Activated CD8-positive, alpha-beta memory T cell treated with anti-CD3 and anti-CD28 coated beads for 4 hours (primary cell): ENCODE measurements around the gene MTMR2.
"Not testable (repeated sequence)": the region's sequence is repeated elsewhere in the genome, so short reads cannot be mapped to it uniquely, and the experiment has no call there.

Source experiments
- DNase-seq, 2 donors: peaks; one replicate each; pipeline ENCODE4 v3.0.0-alpha.2; 2020; ENCODE audit warnings: low read depth in 2 of 2

MTMR2 gene

DNA sequence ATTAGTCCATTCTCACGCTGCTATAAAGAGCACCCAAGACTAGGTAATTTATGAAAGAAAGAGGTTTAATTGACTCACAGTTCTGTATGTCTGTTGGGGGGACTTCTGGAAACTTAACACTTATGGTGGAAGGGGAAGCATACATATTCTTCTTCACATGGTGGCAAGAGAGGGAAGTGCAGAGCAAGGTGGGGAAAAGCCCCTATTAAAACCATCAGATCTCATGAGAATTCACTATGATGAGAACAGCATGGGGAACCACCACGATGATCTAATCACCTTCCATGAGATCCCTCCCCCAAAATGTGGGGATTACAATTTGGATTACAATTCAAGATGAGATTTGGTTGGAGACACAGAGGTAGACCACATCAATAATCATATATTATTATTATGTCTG lies 107.9 kb downstream of the MTMR2 start:
- DNase-seq = no peak

DNA sequence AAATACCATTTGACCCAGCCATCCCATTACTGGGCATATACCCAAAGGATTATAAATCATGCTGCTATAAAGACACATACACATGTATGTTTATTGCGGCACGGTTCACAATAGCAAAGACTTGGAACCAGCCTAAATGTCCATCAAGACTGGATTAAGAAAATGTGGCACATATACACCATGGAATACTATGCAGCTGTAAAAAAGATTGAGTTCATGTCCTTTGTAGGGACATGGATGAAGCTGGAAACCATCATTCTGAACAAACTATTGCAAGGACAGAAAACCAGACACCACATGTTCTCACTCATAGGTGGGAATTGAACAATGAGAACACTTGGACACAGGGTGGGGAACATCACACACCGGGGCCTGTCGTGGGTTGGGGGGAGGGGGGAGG lies 112.9 kb downstream of the MTMR2 start:
- DNase-seq = not testable (repeated sequence)

DNA sequence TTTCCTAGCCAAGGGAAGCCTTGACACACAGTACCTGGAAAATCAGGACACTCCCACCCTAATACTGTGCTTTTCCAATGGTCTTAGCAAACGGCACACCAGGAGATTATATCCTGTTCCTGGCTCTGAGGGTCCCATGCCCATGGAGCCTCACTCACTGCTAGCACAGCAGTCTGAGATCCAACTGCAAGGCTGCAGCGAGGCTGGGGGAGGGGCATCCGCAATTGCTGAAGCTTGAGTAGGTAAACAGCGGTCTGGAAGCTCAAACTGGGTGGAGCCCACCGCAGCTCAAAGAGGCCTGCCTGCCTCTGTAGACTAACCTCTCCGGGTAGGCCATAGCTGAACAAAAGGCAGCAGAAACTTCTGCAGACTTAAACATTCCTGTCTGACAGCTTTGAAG lies 117.4 kb downstream of the MTMR2 start:
- not testable (repeated sequence) for DNase-seq

DNA sequence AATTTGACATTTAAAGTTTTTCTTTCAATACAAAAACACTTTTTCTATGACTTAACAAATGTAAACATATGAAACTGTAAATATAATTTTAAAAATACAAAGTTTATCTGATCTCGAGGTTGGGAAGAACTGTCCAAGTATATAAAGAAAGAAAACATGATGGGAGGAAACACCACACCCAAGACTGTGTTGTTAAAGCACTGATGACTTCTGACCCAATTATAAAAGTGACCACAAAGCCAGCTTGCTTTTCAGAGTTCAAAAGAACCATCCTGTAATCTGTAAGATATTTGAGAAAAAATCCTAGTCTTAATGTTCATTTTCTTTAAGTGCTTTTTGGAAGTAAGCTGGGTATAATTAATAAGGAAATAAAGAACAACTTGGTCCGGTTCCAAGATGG lies 118.0 kb downstream of the MTMR2 start:
- DNase-seq = no peak

DNA sequence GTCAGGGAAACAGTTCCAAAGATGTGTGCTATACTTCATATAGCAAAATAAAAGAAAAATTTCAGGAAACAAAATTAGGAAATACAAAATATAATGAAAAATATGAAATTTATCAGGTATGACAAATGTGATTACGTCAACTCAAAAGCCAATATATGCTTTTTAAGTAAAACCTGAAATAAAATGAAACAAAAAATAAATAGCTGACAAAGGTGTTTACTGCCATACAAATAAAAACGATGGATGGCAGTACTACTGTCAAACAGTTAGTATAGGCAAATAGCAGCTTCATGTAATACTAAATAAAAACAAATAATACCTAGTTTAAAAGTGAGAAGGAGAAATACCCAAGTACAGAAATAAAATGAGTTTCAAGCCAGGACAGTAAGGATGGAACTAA lies 119.9 kb downstream of the MTMR2 start:
- DNase-seq = no peak

DNA sequence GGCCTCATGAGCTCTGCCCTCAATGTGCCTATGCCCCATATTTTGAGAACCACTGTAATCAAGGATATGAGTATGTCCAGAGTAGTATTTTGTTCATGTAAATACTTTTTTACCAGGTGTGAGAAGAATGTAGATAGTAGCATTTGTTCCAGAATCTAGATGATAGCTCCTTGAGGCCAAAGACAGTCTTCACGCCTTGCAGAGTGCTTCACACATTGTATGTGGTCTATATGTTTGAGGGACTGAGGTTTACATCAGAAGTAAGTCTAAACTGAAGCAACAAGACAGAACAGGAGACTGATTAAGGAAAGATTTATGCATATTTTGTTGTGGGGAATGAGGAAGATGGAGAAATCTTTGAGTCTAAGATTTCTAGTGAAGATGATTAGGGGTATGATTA lies 121.1 kb downstream of the MTMR2 start:
- no peak for DNase-seq

DNA sequence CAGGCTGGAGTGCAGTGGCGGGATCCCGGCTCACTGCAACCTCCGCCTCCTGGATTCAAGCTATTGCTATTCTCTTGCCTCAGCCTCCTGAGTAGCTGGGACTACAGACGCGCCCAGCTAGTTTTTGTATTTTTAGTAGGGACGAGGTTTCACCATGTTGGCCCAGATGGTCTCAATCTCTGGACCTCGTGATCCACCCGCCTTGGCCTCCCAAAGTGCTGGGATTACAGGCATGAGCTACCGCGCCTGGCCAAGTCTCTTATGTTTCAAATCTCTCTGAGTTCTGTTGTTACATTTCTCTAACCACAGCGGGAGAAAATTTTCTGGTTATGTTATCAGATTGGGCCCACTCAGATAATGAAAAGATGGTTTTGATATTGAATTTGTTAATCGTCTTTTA lies 123.5 kb downstream of the MTMR2 start:
- no peak for DNase-seq

DNA sequence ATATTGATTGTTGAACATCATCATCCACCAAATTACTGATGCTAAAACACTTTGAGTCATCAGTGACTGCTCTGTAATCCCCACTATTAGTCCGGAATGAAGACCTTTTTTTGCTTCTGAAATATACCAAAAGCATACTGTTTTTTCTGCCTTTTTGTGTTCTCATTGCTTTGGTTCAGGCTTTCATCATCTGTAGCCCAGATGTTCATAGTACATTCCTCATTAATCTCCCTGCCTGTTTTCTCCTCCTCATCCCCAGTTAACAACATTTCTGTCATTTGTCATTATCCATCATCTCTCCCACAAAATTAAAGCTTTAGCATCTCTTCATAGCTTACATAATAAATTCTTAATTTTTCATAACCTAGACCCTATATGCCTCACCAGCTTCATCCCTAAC lies 124.4 kb downstream of the MTMR2 start:
- no peak for DNase-seq

DNA sequence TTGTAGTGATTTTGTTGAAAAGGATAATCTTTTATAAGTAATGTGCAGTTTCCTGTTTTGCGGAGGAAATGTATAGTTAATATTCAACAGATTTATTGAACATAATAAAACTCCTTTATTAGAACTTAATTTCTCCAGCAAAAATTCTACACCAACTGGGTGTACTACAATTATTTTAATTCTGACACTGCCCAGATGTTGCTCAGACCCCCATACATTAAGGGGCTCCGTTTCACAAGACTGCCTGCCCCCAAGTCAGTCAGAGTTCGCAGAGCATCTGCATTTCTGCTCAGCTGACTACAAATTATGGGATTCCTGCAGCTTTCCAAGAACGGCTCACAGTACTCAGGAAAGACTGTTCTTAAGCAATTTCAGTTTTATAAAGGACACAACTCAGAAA lies 127.4 kb downstream of the MTMR2 start:
- no peak for DNase-seq

DNA sequence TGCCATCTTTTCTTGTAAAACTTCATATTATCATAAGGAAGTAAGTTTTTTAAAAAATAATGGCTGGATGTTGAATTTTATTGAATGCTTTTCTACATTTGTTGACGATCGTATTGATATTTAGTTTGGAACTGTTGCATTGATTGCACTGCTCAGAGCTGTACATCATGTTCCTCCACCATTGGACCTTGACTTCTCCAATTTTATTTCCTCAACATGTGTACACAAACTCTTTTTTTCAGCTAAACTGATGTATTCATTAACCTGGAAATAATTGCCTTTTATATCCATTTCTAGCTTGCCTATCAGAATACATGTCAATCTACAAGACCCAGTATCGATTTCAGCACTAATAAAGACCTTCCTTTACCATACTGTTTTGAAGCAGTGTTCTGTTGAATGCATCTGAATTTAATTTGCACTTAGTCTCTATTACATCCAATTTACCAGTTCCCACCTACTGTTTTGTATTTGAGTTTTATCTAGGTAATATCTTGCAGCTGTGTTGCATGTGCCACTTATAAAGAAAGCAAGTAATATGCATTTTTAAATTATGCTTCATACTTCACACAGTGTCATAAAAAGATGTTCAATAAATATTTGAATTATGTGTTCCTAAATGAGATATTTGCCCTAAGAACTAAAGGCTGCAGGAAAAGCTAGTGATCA lies 128.1 kb downstream of the MTMR2 start:
- DNase-seq = no peak

DNA sequence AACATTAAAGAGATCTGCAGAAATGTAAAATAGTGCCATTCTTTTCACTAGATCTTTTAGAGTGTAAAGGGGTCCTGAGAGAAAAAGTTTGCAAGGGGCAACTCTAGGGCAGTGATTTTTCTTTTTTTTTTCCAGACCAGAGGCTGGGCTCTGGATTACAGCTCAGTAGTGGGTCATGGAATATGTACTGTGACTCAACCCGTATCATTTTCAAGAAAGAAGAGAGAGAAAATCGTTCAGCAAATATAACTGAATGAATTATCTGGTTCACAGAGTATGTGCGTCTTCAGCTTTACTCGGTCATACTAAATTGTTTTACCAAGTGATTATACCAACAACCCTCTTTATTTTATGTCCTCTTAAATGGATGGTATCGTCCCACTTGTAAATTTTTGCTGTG lies 129.8 kb downstream of the MTMR2 start:
- no peak for DNase-seq

DNA sequence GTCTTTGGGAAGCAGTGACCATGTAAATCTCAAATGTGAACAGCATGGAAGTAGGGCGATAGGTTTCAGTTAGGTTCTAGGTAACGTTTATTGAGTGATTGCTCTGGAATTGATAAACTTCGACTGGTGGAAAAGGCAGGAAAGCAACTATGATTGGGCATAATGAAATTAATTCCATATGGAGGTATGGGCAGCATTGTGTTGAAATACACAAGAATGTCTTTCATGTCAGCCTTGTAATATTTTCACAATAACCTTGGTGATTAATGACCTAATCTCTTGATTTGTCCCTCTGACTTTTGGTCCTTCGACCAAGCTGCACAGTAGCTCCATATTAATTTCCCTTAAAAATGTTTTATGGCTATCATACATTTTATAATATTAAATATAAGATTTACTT lies 130.8 kb downstream of the MTMR2 start:
- no peak for DNase-seq

DNA sequence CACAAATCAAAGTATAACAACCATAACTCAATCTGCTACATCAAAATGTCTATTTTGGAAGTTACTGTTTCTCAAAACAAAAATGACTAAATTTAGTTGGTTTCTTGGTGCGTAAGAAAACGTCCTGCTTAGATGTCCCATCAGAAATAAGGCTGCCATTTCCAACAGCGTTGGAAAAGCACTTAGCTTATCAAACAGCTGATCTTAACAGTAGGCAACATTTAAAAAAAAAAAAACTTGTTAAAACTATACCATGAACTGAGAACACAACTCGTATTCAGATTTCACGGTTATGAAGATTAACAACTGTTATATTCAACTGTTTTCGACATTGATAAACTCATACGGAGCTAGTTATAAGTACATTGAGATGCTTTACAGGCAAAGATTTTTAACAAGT lies 131.2 kb downstream of the MTMR2 start:
- DNase-seq = no peak

DNA sequence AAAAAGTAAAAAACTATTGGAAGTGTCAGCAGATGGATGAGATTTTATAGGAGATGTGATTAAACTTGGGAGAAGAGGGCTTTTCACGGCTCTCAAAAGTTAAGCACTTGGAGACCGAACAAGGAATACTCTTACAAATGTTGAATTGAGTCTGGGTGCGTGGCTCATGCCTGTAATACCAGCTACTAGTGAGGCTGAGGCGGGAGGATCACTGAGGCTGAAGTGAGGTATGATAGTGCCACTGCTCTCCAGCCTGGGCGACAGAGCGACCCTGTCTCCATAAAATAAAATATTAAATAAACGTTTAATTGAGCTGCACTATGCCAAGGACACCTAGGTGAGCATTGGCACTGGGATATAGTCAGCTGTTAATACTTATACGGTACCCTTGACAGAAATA lies 131.7 kb downstream of the MTMR2 start:
- DNase-seq = no peak

DNA sequence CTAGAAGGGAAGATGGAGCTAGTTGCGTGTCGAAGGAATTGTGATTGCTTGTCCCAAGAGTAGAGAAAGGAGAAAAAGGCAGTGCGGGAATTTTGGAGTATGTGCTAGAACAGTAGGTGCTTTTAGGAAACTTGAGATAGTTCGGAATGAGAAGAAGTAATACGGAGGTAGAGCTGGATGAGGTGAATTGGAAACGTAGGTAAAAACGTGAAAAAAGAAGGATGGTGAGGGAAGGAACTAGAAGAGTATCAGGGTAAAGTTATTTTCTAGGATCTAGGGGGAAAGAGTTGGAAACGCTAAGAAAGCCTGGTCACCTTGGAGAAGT lies 132.2 kb downstream of the MTMR2 start:
- DNase-seq = no peak

DNA sequence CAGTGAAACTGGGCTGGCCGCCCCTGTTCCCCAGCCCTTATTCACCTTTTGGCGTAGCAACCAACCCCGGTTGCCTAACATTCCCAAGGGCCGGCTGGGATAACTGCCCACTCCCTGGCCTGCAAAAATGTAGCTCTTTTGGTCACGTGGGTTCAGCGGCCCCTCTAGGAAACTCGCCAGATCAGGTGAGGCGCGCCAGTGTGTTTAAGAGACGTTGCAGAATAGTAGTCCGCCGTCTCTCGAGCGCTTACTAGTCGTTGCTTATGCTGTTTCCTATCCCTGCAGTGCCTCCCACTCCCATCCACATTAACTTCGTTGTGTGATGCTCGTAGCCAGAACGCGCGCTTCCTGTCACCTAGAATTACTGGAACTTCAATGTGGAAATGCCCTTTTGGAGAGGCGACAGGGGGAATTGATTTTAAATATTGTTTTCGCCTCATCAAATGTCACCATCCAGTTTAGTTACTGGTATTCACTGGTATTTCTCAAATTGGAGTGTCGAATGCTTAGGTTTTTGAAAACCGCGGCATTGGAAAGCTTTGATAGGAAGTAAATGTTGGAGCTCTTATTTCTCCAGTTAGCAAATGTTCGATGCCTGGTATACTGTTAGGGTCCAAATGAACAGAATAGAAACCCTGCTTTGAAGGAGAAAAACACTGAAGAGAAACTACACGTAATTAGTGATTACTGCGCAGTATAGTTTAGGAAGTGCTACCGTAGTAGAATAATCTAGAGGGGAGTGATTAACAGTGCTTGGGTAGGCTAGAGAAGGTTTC lies 132.8 kb downstream of the MTMR2 start:
- DNase-seq = peak; percentile 0 to 8

DNA sequence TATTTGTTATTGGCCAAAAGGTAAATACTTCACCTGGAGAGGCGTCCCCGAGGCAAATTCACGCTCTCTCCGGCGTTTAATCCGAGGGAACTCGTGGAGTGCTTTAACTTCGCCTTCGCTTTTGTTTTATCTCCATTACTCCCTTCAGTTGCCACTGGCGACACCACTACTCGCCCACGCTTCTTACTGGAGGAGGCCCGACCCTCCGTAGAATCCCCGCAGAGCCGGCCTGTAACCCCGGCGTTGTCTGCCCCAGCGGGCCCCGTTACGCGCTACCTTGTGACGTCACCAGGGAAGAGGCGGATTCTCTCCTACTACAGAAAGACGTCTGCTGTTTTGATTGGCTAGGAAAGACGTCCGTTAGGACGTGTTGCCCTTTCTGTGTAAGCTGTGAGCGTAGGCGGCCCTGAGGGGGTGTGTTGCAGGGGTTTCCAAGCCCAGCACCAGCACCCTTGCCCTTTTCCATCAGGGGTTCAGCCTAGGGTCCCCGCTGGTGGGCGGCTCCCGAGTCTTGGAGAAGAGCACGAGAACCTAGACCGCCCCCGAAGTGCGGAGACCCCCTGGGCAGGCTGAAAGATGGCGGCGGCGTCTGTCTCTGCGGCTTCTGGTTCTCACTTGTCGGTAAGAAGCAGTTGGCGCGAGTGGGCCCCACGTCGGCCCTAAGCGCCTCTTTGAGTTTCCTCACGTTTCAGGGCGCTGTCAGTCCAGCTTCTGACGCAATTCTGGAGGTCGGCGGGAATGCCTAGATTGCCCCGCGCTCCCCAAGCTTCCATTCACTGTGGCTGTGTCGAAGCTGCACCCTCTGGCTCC lies 133.6 kb downstream of the MTMR2 start, which contains the start of gene CEP57:
TSS of gene CEP57 (plus strand) at position 376 of the 810 bp plus-strand sequence. CDS start at position 577, 201 bp downstream.
- peak; percentile 92 to 96 for DNase-seq

DNA sequence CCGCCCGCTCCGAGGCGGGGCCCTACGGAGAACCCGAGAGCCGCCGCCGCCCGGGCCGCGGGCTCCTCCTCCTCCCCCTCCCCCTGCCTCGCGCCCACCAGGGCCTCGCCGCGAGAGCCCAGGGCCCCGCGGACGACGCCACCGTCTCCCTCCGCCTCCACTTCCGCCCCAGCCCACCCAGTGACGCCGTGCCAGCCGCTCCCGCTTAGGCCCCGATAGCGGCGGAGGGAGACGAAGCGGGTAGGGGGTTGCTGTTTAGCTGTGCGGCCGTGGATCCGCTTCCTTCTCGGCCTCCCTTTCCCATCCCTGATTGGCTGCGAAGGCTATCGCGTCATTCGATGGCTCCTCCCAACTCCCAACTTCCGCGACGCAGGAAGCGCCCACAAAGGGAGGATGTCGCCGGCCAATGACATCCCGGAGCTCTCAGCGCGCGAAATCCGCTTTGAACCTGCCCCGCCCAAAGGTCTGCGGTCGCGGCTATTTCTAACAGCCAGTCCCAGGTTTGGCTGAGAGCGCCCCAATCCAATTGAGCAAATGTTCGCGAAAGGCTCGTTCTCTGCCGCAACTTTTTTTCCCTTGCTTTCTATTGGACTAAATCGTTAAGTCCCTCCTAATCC lies 134.3 kb downstream of the MTMR2 start, which contains the start of gene FAM76B:
TSS of gene FAM76B (minus strand) at position 277 of the 617 bp plus-strand sequence. CDS start 304 bp downstream, outside the sequence.
- DNase-seq = peak; percentile 94 to 96

DNA sequence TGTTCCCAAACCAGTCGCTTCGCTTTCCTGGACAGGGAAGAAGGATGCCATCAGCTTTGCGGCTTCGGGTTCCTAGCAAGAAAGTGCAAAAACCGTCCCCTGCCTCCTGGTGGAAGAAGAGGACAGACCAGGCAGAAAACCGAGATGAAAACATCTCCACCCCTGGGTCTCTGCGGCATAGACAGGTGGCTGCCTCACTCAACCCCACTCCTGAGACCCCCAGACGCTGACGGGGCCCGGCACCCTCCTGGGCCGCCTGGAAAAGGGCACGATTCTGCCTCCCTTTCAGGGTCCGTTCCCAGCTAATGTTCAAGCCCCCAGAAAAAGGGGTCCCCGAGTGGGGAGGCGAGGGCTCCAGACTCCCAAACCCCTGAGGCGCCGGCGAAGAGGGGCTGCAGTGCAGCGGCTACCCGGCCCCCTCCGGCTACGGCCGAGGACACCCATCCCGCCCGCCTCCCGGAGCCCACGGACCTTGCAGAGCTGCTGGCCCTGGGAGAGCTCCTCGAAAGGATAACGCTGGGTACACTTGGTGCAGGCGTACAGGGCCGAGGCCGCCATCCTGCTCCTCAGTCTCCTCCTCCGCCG lies 134.9 kb downstream of the MTMR2 start:
- DNase-seq = peak in 1 of 2 donors; percentile 1
